ENCODE results near the gene SCARF1.

Gene SCARF1

GRCh38 chr17:1673041-1673785 lies 27.7 kb upstream of the SCARF1 start:
- TF ChIP-seq, protein P1, sequence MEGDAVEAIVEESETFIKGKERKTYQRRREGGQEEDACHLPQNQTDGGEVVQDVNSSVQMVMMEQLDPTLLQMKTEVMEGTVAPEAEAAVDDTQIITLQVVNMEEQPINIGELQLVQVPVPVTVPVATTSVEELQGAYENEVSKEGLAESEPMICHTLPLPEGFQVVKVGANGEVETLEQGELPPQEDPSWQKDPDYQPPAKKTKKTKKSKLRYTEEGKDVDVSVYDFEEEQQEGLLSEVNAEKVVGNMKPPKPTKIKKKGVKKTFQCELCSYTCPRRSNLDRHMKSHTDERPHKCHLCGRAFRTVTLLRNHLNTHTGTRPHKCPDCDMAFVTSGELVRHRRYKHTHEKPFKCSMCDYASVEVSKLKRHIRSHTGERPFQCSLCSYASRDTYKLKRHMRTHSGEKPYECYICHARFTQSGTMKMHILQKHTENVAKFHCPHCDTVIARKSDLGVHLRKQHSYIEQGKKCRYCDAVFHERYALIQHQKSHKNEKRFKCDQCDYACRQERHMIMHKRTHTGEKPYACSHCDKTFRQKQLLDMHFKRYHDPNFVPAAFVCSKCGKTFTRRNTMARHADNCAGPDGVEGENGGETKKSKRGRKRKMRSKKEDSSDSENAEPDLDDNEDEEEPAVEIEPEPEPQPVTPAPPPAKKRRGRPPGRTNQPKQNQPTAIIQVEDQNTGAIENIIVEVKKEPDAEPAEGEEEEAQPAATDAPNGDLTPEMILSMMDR (IDR thresholded peaks at IDR 0.05), result no peak

DNA sequence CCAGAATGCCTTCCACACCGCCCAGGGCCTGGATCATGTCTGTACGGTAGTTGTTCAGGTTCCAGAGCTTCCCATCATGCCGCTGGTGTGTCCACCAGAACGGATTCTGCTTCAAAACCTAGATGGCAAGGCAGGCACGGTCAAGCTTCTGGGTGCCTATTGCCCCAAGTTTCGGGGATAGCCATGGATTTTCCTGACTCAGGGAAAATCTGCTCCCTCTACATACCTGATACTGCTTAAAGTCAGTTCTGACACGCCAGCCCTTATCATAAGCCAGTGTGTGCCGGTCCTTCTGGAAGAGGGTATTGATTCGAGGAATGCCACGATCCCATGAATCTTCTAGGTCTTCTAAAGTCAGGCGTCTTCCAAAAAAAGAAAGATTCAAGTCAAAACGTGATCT lies 15.5 kb upstream of the SCARF1 start:
- TF ChIP-seq, protein P1 (IDR thresholded peaks at IDR 0.05), result no peak

DNA sequence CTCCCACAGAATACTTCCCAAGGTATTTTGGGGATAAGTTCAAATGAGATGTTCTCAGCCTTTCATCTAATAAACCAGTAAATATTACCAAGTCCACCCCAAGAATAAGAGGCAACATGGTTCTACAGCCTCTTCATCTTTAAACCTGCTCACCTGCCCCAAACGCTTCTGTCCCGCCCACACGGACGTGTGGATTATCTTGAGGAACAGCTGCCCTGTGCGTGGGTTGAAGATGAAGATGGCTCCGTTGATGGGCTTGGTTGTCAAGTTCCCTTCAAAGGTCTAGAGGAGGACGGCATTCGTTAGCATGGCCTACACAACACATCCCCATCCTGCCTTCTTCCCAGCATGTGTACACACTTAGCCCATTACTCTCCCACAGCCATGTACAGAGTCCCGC lies 12.6 kb upstream of the SCARF1 start:
- TF ChIP-seq, protein P1 (IDR thresholded peaks at IDR 0.05), result no peak

DNA sequence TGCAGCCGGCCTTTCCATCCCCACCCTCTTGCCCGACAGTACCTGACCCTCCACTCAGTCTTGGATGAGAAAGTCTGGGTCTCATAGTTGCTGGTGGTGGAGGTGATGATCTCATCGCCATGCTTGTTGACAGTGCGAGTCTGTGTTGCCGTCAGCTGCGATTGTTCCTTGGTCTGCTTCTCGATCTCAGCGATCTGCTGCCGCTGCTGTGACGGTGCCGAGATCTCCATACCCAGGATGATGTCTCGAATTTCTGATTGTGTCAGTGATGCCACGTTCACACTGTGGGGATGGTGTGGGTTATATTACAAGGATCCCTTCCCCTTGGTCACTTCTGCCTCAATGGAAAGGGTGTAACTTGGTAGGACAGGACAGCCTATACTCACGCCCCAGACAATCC lies 8.2 kb upstream of the SCARF1 start:
- TF ChIP-seq, protein P1 (IDR thresholded peaks at IDR 0.05), result no peak

- TF ChIP-seq, protein P1 (IDR thresholded peaks at IDR 0.05), result no peak
Observed at GRCh38 chr17:1651559-1651844, 6.0 kb upstream of the SCARF1 start.

DNA sequence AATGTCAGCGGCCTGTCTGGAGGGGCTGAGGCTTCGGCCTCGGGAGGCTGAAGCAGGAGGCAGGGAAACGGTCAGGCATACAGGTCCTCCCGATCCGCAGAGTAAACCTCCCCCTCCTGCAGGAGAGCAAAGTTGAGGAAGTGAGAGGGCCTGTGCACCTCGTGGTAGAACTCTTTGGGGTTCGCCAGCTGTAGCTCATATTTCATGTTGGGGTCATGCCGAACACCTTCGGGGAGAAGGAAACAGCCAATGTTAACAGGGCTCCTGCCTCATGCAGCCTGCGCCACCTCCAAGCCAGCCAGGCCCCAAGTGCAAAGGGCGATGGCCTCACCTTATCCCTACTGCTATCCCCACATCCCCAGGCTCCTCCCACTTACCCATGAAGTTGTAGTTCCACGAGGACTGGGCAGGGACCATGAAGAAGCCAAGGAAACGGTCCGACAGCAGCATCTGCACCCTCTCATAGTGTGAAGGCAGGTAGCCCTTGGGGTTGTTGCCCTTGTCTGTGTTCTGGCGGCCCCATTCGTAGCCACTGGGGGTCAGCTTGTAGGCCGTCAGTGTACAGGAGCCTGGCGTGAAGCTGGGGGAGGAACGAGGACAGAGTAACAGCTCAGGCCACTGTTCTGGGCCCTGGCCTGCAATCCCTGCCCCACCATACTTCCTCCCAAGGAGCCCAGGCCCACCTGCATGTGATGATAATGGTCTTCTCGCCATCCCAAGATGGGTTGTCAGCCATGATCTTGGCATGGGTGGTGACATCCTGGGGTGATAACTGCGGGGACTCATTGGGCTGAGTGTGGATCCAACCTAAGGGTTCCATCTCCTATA lies 5.4 kb upstream of the SCARF1 start:
- TF ChIP-seq, protein P1 (IDR thresholded peaks at IDR 0.05), result no peak

DNA sequence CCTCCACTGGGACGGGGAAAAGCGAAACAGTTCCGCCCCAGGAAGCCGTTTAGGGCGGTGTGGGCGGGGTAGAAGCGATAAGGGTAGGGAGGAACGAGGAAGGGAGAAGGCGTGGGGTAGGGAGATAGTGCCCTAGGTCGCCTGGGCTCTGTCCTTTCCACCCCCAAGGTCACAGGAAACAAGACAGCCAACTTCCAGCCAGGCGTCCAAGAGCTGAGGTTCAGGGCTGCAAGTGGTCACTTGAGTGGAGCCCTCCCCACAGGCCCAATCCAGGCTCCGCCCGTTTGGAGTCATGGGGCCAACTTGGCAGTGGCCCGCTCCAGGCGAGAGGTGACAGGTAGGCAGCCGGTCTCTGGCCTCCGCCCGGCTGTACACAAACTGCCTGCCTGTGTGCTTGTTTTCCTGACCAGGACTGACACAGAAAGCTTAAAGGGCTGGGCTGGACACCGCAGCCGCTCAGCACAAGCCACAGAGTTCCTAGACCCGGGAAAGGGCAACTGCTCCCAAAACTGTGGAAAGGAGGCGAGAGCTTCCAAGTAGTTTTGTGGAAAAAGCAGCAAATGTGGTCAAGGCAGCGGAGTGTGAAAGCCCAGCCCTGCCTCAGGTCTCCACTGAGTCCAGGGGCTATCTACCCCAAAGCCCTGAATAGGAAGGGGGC lies 4.4 kb upstream of the SCARF1 start, which contains the start of gene RILP:
Gene RILP (minus strand): TSS at position 23 of the 658 bp plus-strand sequence. CDS start 62 bp downstream, outside the sequence.
- TF ChIP-seq, protein P1 (IDR thresholded peaks at IDR 0.05), result no peak
